NOMO-1 (cell line): ENCODE data around the gene PIWIL1.

Experiments
- DNase-seq, 2 experiments: peaks; one replicate each; lab custom pipeline; 2025; ENCODE audit not compliant: unreplicated experiment in 2 of 2; lab: John Stamatoyannopoulos, UW

PIWIL1 gene

GRCh38 chr12:130335517-130336392, 1.9 kb upstream of the PIWIL1 start:
- DNase-seq: peak in 1 of 2 experiments; percentile 14

GRCh38 chr12:130336723-130337487, 782 bp upstream of the PIWIL1 start:
- no peak for DNase-seq

GRCh38 chr12:130338794-130339601, 1.3 kb downstream of the PIWIL1 start:
- no peak for DNase-seq

- DNase-seq: no peak
These were observed 2.3 kb downstream of the PIWIL1 start for GRCh38 chr12:130339951-130340350.

- no peak for DNase-seq
These were observed 4.8 kb downstream of the PIWIL1 start for GRCh38 chr12:130342442-130342841.

- no peak for DNase-seq
These were observed 5.2 kb downstream of the PIWIL1 start for GRCh38 chr12:130342842-130343241.

- DNase-seq: no peak
These were observed 6.8 kb downstream of the PIWIL1 start for GRCh38 chr12:130344529-130344928.

GRCh38 chr12:130345292-130345691, 7.6 kb downstream of the PIWIL1 start:
- no peak for DNase-seq

GRCh38 chr12:130347588-130347987, 9.9 kb downstream of the PIWIL1 start:
- DNase-seq: no peak

GRCh38 chr12:130350715-130351114, 13.0 kb downstream of the PIWIL1 start:
- DNase-seq: no peak

GRCh38 chr12:130351326-130351725, 13.6 kb downstream of the PIWIL1 start:
- DNase-seq: no peak

GRCh38 chr12:130353081-130353480, 15.4 kb downstream of the PIWIL1 start:
- DNase-seq: no peak

- no peak for DNase-seq
These were observed 16.7 kb downstream of the PIWIL1 start for GRCh38 chr12:130354407-130354806.

GRCh38 chr12:130356222-130356621, 18.5 kb downstream of the PIWIL1 start:
- no peak for DNase-seq

- DNase-seq: no peak
These were observed 19.6 kb downstream of the PIWIL1 start for GRCh38 chr12:130357241-130357640.

GRCh38 chr12:130357729-130358330, 20.1 kb downstream of the PIWIL1 start:
- no peak for DNase-seq

GRCh38 chr12:130362060-130362459, 24.4 kb downstream of the PIWIL1 start:
- no peak for DNase-seq

GRCh38 chr12:130364578-130364977, 26.9 kb downstream of the PIWIL1 start:
- DNase-seq: no peak

GRCh38 chr12:130366159-130366558, 28.5 kb downstream of the PIWIL1 start:
- DNase-seq: no peak

GRCh38 chr12:130367003-130367402, 29.3 kb downstream of the PIWIL1 start:
- DNase-seq: no peak

- no peak for DNase-seq
These were observed 29.8 kb downstream of the PIWIL1 start for GRCh38 chr12:130367523-130367922.
